ENCODE measurements around the gene HYAL1. TPM values are rescaled to one million over a fixed set of nuclear protein-coding genes. Genes with fewer than 3 reads are reported as not detected.
"Not testable (repeated sequence)": the region's sequence is repeated elsewhere in the genome, so short reads cannot be mapped to it uniquely, and the experiment has no call there.

Gene HYAL1
- total and polyA plus RNA-seq, 2 donors from 2014 or later = 47.5 to 126 TPM

DNA sequence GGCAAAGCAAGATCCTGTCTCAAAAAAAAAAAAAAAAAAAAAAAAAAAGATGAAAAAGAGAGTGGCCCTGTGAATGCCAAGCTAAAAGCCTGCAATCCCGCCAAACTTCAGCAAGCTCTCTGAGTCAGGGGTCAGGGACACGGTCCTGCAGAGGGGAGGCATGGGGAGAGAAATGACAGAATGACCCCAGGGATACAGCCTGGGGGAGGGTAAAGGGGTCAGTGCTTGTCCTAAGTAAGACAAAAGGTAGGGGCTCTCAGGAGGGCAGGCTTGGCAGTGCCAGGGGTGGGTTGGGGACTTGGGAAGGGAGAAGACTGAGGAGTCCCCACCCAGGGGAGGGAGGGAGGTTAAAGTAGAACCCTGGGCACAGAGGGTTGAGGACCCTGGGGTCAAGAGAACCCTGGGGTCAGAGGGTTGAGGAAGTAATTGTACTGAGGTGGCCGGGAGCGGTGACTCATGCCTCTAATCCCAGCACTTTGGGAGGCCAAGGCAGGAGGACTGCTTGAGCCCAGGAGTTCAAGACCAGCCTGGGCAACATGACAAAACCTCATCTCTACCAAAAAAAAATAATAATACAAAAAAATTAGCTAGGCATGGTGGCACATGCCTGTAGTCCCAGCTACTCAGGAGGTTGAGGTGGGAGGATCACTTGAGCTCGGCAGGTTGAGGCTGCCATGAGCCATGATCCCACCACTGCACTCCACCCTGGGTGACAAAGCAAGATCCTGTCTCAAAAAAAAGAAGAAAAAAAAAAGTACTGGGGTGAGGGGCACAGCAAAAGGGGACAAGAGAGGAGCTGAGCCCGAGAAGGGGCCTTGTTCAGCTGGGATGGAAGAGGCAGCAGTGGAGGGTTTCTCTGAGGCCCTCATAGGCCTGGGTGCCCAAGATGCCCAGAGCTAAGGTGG lies 39.6 kb downstream of the HYAL1 start:
- Histone ChIP-seq H3K4me3 (ENCODE audit: low read length in 3 of 3) (no peak overlapping the region), H3K9ac (ENCODE audit: low read length in 3 of 3) (peak overlapping the region in 2 of 3 donors; percentile 8 to 34)
- intact Hi-C loops (cut with DNase I) = no loop called here

DNA sequence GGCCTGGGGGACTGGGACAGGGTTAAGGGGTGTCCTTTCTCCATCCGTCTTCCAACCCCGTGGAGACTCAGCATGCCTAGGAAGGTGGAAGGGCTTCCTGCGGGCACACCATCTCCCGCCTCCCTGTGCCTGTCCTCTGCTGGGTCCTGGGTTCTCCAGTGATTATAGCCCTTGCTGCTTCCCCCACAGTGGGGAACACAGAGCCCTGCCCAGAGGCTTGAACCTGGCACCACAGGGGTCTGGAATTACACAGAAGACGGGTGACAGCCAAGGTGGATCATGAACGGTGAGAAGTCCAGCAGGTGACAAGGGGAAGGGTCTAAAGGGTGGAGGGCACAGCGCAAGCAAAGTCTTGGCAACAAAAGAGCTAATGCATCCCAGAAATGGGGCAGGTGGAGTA lies 40.6 kb downstream of the HYAL1 start:
- FAIRE-seq (no peak), DNase-seq (no peak)
- no peaks in the 10 kb centered on the region for H3K27me3 ChIP-seq (ENCODE audit: control insufficient read depth, insufficient read depth, low read length)
- H3K4me1 ChIP-seq (ENCODE audit: control insufficient read depth in 2 of 3, insufficient read depth in 2 of 3, low read depth in 1 of 3, low read length in 3 of 3) = peaks cover 0 to 44% (median 26%) of the 10 kb centered on the region in 3 donors
- no peak overlapping the region for H3K27ac ChIP-seq (ENCODE audit: low read depth in 2 of 2, low read length in 2 of 2)
- TF ChIP-seq, protein P1, sequence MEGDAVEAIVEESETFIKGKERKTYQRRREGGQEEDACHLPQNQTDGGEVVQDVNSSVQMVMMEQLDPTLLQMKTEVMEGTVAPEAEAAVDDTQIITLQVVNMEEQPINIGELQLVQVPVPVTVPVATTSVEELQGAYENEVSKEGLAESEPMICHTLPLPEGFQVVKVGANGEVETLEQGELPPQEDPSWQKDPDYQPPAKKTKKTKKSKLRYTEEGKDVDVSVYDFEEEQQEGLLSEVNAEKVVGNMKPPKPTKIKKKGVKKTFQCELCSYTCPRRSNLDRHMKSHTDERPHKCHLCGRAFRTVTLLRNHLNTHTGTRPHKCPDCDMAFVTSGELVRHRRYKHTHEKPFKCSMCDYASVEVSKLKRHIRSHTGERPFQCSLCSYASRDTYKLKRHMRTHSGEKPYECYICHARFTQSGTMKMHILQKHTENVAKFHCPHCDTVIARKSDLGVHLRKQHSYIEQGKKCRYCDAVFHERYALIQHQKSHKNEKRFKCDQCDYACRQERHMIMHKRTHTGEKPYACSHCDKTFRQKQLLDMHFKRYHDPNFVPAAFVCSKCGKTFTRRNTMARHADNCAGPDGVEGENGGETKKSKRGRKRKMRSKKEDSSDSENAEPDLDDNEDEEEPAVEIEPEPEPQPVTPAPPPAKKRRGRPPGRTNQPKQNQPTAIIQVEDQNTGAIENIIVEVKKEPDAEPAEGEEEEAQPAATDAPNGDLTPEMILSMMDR (IDR thresholded peaks at IDR 0.05; ENCODE audit: borderline replicate concordance, extremely low read depth, insufficient read depth) = no peak
- H3K9me3 ChIP-seq (ENCODE audit: control insufficient read depth in 2 of 3, insufficient read depth in 1 of 3, low read length in 3 of 3) = no peaks in the 10 kb centered on the region
- H3K36me3 ChIP-seq (ENCODE audit: control insufficient read depth in 2 of 3, insufficient read depth in 3 of 3, low read length in 3 of 3) = peaks cover 0 to 6% (median 0%) of the 10 kb centered on the region in 3 donors
- H3K9ac ChIP-seq (ENCODE audit: low read length in 3 of 3) = no peak overlapping the region
- no peak overlapping the region for H3K4me3 ChIP-seq (ENCODE audit: low read length in 3 of 3)
- intact Hi-C loops (cut with DNase I) = no loop called here

More for the DNA sequence above, 39.6 kb downstream of the HYAL1 start:
- TF ChIP-seq, protein P1 (IDR thresholded peaks at IDR 0.05; ENCODE audit: borderline replicate concordance, extremely low read depth, insufficient read depth) = no peak
- peak in 2 of 5 donors; percentile 20 to 71 for DNase-seq
- FAIRE-seq = no peak
- Histone ChIP-seq H3K27me3 (ENCODE audit: control insufficient read depth, insufficient read depth, low read length) (no peaks in the 10 kb centered on the region), H3K4me1 (ENCODE audit: control insufficient read depth in 2 of 3, insufficient read depth in 2 of 3, low read depth in 1 of 3, low read length in 3 of 3) (peaks cover 0 to 53% (median 28%) of the 10 kb centered on the region in 3 donors), H3K36me3 (ENCODE audit: control insufficient read depth in 2 of 3, insufficient read depth in 3 of 3, low read length in 3 of 3) (no peaks in the 10 kb centered on the region), H3K27ac (ENCODE audit: low read depth in 2 of 2, low read length in 2 of 2) (peak overlapping the region; percentile 91 to 94), H3K9me3 (ENCODE audit: control insufficient read depth in 2 of 3, insufficient read depth in 1 of 3, low read length in 3 of 3) (no peaks in the 10 kb centered on the region)

DNA sequence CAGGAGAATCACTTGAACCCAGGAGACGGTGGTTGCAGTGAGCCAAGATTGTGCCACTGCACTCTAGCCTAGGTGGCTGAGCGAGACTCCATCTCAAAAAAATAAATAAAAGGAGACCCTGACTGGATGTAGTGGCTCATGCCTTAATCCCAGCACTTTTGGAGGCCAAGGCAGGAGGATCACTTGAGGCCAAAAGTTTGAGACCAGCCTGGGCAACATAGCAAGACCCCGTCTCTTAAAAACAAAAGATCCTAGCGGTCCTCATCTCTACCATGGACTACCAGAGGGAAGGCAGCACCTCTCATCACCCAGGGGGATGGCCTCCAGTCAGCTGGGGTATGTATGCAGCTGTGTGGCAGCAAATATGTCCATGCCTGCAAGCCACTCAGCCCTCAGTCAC lies 41.2 kb downstream of the HYAL1 start:
- intact Hi-C loops (cut with DNase I); DNase-seq; H3K4me3 ChIP-seq (ENCODE audit: low read length in 3 of 3); FAIRE-seq; H3K9me3 ChIP-seq (ENCODE audit: control insufficient read depth in 2 of 3, insufficient read depth in 1 of 3, low read length in 3 of 3); H3K27ac ChIP-seq (ENCODE audit: low read depth in 2 of 2, low read length in 2 of 2); H3K9ac ChIP-seq (ENCODE audit: low read length in 3 of 3); H3K27me3 ChIP-seq (ENCODE audit: control insufficient read depth, insufficient read depth, low read length): not testable (repeated sequence)
- Histone ChIP-seq H3K4me1 (ENCODE audit: control insufficient read depth in 2 of 3, insufficient read depth in 2 of 3, low read depth in 1 of 3, low read length in 3 of 3) (peaks cover 0 to 41% (median 23%) of the 10 kb centered on the region in 3 donors), H3K36me3 (ENCODE audit: control insufficient read depth in 2 of 3, insufficient read depth in 3 of 3, low read length in 3 of 3) (peaks cover 0 to 11% (median 1%) of the 10 kb centered on the region in 3 donors)

DNA sequence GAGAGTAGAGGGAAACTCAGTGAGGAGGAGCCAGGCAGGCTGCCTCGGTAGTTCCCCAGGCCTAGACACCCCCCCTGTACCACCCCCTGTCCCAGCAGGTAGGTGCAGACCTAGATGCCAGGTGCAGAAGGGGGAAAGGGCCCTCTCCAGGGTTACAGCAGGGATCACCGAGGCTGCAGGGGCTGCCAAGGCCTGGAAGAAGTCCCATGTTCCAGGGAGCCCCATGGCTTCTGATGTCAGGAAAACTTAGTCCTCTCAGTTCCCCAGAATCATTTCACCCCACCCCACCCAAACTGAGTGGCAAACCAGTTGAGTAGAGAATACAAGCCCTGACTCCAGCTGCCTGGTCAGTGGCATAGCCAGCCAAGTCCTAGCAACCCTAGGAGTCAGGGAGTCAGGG lies 41.9 kb downstream of the HYAL1 start:
- Histone ChIP-seq H3K27ac (ENCODE audit: low read depth in 2 of 2, low read length in 2 of 2) (peak overlapping the region in 1 of 2 donors; percentile 40), H3K36me3 (ENCODE audit: control insufficient read depth in 2 of 3, insufficient read depth in 3 of 3, low read length in 3 of 3) (peaks cover 3 to 18% (median 6%) of the 10 kb centered on the region in 3 donors), H3K4me3 (ENCODE audit: low read length in 3 of 3) (no peak overlapping the region), H3K27me3 (ENCODE audit: control insufficient read depth, insufficient read depth, low read length) (no peaks in the 10 kb centered on the region), H3K9ac (ENCODE audit: low read length in 3 of 3) (peak overlapping the region in 1 of 3 donors; percentile 87), H3K4me1 (ENCODE audit: control insufficient read depth in 2 of 3, insufficient read depth in 2 of 3, low read depth in 1 of 3, low read length in 3 of 3) (peaks cover 0 to 36% (median 18%) of the 10 kb centered on the region in 3 donors), H3K9me3 (ENCODE audit: control insufficient read depth in 2 of 3, insufficient read depth in 1 of 3, low read length in 3 of 3) (no peaks in the 10 kb centered on the region)
- intact Hi-C loops (cut with DNase I) = no loop called here
- DNase-seq (no peak), FAIRE-seq (no peak)
- TF ChIP-seq, protein P1 (IDR thresholded peaks at IDR 0.05; ENCODE audit: borderline replicate concordance, extremely low read depth, insufficient read depth) = no peak
